WERI-Rb-1 (cell line): ENCODE results near the gene AP3D1.

ENCODE experiments used
- DNase-seq: peaks from one replicate; pipeline ENCODE4 v3.0.0-alpha.2; 2020
- H3K27ac ChIP-seq: fragments of 250-450 bp; sonication (Bioruptor Pico); 2 replicates; pipeline ENCODE4 v1.5.1; 2020; ENCODE audit warnings: mild to moderate bottlenecking, moderate library complexity
- H3K27me3 ChIP-seq: fragments of 250-450 bp; sonication (Bioruptor Pico); 2 replicates; pipeline ENCODE4 v1.5.1; 2021; ENCODE audit warnings: mild to moderate bottlenecking, low read depth, moderate library complexity; ENCODE audit not compliant: insufficient read depth, severe bottlenecking
- H3K36me3 ChIP-seq: fragments of 250-450 bp; sonication (Bioruptor Pico); 2 replicates; pipeline ENCODE4 v1.5.1; 2020; ENCODE audit warnings: mild to moderate bottlenecking, moderate library complexity
- H3K4me3 ChIP-seq: 2 replicates; pipeline ENCODE4 v1.5.1; 2011; ENCODE audit warnings: low read depth, mild to moderate bottlenecking, control low read depth, low read length
- H3K9me3 ChIP-seq: fragments of 250-450 bp; sonication (Bioruptor Pico); 2 replicates; pipeline ENCODE4 v1.5.1; 2021; ENCODE audit warnings: mild to moderate bottlenecking, moderate library complexity; ENCODE audit not compliant: severe bottlenecking
- CTCF ChIP-seq: IDR thresholded peaks from 2 replicates; pipeline ENCODE4 v1.5.1; 2011; ENCODE audit warnings: low read depth, mild to moderate bottlenecking, control low read depth, inconsistent platforms, low read length

The AP3D1 gene

GRCh38 chr19:2117215-2117960, 34.0 kb downstream of the AP3D1 start:
- Histone ChIP-seq H3K36me3 (peaks cover 93% of the 10 kb centered on the region), H3K27me3 (no peaks in the 10 kb centered on the region), H3K27ac (no peak overlapping the region), H3K4me3 (no peak overlapping the region), H3K9me3 (no peaks in the 10 kb centered on the region)
- no peak for TF ChIP-seq CTCF
- DNase-seq: no peak

- no peak for TF ChIP-seq CTCF
- H3K27ac ChIP-seq: no peak overlapping the region
- no peaks in the 10 kb centered on the region for H3K27me3 ChIP-seq
- no peaks in the 10 kb centered on the region for H3K9me3 ChIP-seq
- no peak overlapping the region for H3K4me3 ChIP-seq
- DNase-seq: no peak
- peaks cover 93% of the 10 kb centered on the region for H3K36me3 ChIP-seq
Measured at GRCh38 chr19:2116507-2116906, 34.9 kb downstream of the AP3D1 start.

GRCh38 chr19:2115911-2116426, 35.4 kb downstream of the AP3D1 start:
- H3K27ac ChIP-seq: no peak overlapping the region
- H3K9me3 ChIP-seq: no peaks in the 10 kb centered on the region

DNA sequence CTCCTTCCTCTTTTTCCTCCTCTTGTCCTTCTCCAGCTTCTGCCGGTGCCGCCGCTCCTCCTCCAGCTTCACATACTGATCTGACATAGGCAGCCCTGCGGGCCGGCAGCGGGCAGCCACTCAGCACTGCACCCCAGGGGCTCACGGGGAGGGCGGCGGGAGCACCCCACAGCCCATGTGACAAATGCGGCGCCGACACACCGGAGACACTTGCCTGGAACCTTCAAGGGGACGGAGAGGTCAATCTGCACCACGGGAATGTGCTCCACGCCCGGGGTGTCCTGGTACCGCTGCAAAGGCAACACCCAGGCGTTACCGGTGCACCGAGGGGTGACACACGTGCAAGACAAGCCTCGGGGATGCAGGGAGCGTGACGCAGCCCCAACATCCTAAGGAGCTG, 36.0 kb downstream of the AP3D1 start:
- Histone ChIP-seq H3K27ac (no peak overlapping the region), H3K27me3 (no peaks in the 10 kb centered on the region), H3K4me3 (no peak overlapping the region), H3K36me3 (peaks cover 93% of the 10 kb centered on the region), H3K9me3 (no peaks in the 10 kb centered on the region)
- no peak for TF ChIP-seq CTCF
- DNase-seq: no peak

More at GRCh38 chr19:2115911-2116426, 35.4 kb downstream of the AP3D1 start:
- peaks cover 93% of the 10 kb centered on the region for H3K36me3 ChIP-seq
- H3K4me3 ChIP-seq: no peak overlapping the region
- no peak for DNase-seq
- no peaks in the 10 kb centered on the region for H3K27me3 ChIP-seq
- TF ChIP-seq CTCF: no peak

- H3K27me3 ChIP-seq: no peaks in the 10 kb centered on the region
- no peaks in the 10 kb centered on the region for H3K9me3 ChIP-seq
- no peak for DNase-seq
- H3K4me3 ChIP-seq: no peak overlapping the region
- H3K27ac ChIP-seq: no peak overlapping the region
- no peak for TF ChIP-seq CTCF
- peaks cover 93% of the 10 kb centered on the region for H3K36me3 ChIP-seq
Measured at GRCh38 chr19:2114821-2115220, 36.5 kb downstream of the AP3D1 start.
